Middle frontal gyrus (tissue), 1 donor: ENCODE results near the gene RNF167.

ENCODE experiments used
- DNase-seq: peaks from one replicate; pipeline ENCODE4 v3.0.0-alpha.2; 2015; ENCODE audit warnings: low spot score; ENCODE audit errors: extremely low spot score

RNF167 gene

DNA sequence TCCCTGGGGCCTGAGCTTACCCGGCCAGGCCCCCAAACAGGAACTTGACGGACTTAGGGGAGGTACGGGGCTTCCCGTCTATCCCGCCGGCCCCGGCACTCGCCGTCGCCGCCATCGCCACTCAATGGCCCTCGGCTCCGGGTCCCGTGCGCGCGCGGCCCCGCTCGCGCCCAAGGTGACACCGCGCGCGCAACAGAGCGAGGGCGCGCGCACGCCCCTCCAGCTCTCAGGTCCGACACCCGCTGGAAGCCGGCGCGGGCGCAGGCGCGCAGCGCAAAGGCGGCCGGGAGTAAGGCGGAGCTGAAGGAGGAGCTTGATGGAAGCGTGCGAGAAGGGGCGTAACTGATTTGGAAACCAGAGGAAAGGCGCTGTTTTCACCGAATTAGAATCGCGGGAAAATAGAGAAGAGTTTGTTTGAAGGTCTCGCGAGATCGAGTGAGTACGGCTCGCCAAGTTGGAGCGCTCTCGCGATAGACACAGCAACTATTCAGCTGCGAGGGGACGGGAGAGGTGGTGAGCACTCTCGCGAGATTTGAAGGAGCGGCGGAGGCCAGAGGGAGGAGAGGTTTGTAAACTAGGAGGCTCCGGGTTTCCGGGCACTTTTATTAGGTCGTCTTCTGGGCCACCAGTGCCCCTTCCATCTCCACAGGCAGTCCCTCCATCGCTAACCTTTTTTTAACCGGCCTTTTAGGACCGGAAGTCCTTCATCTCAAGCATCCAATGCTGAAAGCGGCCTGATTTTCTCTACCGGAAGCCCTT, at the start of gene RNF167, which contains the start of gene SLC25A11:
TSS of gene RNF167 (plus strand) at position 473 of the 759 bp plus-strand sequence. CDS start 642 bp downstream, outside the sequence.
TSS of gene SLC25A11 (minus strand) at position 251 of the 759 bp plus-strand sequence. CDS start at position 115, 136 bp downstream.
- DNase-seq: peak; percentile 99

DNA sequence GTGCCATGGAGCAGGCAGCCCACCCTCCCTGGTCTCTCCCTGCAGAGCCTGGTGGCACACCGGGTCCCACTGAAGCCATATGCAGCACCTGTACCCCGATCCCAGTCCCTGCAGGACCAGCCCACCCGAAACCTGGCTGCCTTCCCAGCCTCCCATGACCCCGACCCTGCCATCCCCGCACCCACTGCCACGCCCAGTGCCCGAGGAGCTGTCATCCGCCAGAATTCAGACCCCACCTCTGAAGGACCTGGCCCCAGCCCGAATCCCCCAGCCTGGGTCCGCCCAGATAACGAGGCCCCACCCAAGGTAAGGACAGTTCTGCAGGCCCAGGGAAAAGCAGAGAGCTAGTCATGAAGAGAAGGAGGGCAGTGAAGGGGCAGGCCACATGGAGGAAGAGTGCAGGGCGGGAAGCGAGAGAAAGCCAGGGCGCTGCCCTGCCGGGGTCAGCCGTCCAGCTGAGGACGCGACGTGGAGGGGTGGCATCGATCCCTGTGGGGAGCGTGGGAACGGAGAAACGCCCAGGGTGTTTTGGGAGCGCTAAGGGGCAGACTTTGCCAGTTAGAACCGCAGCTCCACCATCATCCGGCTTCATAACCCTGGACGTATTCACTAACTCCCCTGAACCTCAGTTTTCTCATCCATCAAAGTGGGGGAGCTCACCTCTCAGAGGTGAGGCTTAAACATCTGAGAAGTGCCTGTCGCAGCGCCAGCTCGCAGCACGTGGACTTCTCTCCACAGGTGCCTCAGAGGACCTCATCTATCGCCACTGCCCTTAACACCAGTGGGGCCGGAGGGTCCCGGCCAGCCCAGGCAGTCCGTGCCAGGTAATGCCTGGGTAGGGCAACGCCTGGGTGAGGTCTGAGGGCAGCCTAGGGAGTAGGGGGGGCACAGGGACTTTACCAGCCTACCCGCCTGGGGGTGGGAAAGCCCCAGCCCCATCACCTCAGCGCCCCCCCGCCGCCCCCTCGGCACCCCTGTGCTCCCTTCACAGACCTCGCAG, 48.4 kb upstream of the RNF167 start:
- no peak for DNase-seq

DNA sequence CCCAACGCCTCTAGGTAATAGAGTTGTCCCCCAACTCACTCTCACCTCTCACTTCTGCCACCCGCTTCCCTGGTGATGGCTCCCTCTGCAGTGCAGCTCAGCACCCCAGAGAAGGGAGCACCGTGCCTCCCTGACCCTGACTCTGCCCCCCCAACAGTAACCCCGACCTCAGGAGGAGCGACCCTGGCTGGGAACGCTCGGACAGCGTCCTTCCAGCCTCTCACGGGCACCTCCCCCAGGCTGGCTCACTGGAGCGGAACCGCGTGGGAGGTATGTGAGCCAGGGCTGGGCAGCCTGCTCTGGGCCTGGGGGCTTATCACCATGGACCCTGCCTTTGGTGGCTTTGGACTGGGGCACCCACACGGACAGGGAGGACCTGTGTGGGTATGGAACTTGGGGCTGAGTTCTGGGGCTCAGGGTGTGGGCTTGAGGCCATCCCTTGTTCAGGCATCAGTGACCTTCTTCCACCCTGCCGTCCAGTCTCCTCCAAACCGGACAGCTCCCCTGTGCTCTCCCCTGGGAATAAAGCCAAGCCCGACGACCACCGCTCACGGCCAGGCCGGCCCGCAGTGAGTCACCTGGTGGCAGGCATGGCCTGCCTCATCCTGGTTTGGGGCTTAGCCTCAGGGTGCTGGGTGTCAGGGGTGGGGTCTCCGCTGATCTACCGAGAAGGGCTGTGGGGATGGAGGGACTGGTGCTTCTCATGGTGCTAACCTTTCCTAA, 47.4 kb upstream of the RNF167 start:
- DNase-seq: no peak

DNA sequence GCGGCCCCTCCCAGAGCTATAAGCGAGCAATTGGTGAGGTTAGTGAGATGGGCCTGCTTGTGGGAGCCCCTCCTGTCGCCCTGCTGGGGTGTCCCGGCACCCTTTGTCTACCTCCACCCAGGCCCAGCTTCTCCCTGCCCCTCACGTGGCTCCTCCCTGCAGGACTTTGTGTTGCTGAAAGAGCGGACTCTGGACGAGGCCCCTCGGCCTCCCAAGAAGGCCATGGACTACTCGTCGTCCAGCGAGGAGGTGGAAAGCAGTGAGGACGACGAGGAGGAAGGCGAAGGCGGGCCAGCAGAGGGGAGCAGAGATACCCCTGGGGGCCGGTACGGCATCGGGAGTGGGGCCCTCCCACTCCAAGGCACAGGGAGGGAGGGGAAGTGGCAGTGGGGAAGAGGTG, 46.8 kb upstream of the RNF167 start:
- no peak for DNase-seq

DNA sequence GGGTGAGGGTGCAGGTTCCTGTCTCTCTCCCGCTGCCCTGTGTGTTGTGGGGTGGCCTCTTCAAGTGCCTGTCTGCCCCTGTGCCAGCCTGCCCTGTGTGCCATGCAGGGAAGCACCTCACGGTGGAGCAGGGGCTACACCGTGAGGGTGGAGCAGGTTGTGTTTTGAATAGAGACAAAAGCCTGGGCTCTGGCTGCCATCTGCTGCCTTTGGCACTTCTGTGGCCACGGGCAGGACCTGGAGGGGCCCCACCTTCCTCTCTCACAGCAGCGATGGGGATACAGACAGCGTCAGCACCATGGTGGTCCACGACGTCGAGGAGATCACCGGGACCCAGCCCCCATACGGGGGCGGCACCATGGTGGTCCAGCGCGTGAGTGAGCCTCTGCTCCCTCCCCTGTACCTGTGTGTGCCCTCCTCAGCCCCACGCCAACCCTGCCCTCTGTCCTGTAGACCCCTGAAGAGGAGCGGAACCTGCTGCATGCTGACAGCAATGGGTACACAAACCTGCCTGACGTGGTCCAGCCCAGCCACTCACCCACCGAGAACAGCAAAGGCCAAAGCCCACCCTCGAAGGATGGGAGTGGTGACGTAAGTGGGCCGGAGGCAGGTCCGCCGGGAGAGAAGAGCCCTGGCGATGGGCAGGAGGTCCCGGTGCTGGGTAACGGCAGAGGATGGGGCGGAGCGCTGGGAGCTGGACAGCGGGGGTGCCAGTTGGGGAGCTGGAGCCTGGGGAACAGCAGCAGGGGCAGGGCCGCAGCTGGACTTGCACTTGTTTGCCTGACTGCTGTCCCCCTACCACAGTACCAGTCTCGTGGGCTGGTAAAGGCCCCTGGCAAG, 46.1 kb upstream of the RNF167 start:
- no peak for DNase-seq

DNA sequence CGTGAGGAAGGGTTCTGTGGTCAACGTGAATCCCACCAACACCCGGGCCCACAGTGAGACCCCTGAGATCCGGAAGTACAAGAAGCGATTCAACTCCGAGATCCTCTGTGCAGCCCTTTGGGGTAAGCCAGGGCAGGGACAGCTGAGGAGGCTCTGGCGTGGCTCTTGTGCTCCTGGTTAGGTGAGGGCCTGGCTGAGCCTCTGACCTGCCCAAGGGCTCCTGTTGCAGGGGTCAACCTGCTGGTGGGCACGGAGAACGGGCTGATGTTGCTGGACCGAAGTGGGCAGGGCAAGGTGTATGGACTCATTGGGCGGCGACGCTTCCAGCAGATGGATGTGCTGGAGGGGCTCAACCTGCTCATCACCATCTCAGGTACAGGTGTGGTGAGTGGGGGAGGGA, 44.9 kb upstream of the RNF167 start:
- DNase-seq: no peak

DNA sequence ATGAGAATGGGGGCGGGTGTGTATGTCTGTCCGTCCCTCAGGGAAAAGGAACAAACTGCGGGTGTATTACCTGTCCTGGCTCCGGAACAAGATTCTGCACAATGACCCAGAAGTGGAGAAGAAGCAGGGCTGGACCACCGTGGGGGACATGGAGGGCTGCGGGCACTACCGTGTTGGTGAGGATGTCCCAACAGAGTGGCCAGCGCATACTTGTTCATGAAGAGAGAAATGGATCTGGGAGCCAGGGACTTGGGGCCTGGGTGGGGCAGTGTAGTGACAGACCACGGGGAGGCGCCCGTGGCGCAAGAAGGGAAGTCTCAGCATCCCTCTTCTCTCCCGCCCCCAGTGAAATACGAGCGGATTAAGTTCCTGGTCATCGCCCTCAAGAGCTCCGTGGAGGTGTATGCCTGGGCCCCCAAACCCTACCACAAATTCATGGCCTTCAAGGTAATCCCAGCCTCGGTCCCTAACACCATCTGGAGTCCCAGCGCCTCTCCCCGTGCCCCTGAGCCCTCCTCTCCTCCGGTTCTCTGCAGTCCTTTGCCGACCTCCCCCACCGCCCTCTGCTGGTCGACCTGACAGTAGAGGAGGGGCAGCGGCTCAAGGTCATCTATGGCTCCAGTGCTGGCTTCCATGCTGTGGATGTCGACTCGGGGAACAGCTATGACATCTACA, 44.3 kb upstream of the RNF167 start:
- no peak for DNase-seq

DNA sequence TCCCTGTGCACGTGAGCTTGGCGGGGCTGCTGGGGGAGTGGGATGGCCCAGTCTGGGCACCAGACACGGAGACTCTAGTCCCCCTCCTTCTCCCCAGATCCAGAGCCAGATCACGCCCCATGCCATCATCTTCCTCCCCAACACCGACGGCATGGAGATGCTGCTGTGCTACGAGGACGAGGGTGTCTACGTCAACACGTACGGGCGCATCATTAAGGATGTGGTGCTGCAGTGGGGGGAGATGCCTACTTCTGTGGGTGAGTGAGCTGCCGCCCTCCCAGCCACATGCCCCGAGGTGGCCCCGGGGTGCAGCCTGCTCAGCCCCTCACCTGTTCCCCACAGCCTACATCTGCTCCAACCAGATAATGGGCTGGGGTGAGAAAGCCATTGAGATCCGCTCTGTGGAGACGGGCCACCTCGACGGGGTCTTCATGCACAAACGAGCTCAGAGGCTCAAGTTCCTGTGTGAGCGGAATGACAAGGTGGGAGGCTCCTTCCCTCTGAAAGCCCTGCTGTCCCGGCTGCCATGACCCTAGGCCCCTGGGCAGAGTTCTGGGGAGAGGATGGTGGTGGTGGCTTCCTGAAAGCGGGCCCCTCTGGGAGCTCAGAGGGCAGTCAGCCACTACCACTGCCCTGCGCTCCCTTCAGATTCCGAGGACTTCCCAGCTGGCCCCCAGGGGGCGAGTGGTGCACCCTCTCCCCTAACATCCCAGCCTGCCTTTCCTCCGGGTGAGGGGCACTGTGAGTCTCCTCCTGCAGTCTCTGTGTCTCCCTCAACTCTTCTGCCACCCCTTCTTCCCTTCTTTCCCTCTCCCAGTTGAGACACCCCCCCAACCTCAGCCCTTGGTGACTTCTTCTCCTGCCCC, 43.5 kb upstream of the RNF167 start:
- DNase-seq: no peak

DNA sequence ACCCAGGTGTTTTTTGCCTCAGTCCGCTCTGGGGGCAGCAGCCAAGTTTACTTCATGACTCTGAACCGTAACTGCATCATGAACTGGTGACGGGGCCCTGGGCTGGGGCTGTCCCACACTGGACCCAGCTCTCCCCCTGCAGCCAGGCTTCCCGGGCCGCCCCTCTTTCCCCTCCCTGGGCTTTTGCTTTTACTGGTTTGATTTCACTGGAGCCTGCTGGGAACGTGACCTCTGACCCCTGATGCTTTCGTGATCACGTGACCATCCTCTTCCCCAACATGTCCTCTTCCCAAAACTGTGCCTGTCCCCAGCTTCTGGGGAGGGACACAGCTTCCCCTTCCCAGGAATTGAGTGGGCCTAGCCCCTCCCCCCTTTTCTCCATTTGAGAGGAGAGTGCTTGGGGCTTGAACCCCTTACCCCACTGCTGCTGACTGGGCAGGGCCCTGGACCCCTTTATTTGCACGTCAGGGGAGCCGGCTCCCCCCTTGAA, 42.8 kb upstream of the RNF167 start:
- DNase-seq: no peak

DNA sequence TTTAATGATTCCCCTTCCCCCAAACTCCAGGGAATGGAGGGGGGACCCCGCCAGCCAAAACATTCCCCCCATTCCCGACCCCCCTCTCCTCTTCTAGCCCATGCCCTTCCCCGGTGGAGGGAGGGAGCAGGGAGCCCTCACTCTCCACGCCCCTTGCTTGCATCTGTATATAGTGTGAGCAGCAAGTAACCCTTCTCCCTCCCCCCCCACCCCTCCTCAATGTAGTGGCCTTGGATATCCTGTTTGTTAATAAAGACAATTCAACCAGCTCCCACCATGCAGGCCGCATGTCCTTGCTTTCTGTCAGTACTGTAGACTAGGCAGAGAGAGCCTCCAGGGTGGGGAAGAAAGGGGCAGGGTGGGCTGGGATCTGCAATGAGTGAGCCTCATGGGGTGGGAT, 42.3 kb upstream of the RNF167 start:
- DNase-seq: no peak

DNA sequence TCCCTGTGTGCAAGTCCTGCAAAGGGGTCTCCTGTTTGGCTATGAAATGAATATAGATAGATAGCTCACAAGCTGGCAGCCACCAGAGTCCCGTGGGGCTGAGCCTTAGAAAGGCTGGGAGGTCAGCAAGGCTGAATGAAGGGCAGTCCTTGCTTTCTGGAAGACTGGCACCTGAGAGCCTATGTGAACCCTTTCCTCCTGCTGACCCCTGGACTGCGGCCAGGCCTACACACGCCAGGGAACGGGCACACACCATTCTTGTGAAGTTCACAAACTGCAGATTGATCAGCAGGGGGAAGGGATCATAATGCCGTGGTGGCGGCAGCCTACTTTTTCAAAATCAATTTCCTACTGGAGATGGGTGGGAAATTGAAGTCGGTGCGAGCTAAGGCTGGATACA, 41.7 kb upstream of the RNF167 start:
- no peak for DNase-seq

DNA sequence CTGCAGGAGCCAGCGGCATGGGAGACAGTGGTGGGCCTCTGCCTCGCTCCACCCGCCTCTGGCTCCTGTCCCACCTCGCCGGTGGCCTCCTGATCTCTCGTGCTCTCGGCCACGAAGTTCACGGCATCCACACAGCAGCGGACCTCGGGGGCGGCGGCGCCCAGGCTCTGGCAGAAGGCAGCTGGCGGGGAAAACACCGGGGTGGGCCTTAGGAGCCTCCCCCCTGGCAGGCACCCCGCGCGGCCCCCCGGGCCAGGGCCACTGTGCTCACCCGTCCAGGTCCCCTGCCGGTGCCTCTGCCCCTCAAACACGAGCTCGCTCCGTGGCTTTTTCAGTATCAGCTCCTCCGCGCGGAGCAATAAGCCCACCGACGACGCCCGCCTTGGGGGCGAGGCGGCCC, 41.1 kb upstream of the RNF167 start:
- no peak for DNase-seq

DNA sequence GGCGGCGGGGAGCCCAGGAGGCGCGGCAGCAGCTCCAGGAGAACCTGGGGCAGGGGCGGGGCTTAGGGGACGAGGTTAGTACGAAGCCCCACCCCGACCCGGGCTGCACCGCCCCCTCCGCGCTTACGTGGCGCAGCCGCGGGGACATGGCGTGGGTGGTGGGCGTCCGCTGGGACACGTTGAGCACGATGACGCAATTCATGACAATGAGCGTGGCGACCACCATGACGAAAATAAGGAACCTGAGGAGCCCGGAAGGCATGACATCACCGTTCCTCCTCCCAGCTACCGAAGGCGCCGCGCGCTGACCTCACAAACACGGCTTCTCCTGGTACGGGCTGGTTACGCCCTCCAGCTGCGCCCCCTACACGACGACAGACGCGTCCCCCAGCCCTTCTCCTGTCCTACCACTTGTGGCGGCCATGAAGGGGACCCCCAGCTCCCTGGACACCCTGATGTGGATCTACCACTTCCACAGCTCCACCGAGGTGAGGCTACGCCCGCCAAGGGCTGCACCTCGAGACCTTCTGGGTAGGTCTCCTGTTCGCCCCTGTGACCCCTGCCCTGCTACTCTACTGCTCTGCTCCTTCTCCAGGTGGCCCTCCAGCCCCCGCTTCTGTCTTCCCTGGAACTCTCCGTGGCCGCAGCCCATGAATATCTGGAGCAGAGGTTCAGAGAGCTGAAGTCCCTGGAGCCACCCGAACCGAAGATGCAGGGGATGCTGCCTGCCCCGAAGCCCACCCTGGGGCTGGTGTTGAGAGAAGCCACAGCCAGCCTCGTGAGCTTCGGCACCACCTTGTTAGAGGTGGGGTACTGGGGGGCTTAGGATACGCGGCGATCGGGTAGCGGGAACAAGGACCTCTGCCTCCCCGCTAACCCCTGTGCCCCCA, 40.5 kb upstream of the RNF167 start, which contains the start of gene C17orf107:
TSS of gene C17orf107 (plus strand) at position 196 of the 890 bp plus-strand sequence. CDS start at position 423, 227 bp downstream.
- DNase-seq: peak; percentile 36

DNA sequence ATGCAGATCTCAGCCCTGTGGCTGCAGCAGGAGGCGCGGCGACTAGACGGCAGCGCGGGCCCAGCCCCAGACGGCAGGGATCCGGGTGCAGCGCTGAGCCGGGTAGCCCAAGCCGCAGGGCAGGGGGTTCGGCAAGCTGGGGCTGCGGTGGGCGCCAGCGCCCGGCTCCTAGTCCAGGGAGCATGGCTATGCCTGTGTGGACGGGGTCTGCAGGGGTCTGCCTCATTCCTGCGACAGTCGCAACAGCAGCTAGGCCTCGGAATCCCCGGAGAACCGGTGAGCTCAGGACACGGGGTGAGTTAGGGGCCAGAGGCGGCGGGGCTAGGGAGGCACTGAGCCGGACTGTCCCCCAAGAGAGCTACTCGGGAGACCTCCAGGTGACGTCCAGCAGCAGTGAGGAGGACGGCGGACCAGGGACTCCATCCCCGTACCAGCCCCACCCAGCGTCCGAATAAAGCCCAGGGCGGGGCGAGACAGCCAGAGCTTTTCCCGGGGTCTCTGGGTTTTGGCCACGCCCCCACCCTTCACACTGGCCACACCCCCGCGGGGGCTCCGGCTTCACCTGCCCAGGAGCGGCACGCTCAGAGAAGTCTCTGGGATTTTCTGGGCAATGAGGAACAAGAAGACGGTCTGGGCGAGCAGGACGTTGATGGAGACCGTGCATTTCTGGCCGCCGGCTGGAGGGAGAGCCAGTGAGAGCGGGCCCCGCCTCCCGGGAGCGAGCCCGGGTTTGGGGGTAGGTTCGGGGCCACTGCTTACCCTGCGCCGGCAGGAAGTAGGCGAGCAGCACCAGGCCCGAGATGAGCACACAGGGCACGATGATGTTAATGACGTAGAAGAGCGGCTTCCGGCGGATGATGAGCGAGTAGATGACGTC, 39.6 kb upstream of the RNF167 start:
- no peak for DNase-seq

DNA sequence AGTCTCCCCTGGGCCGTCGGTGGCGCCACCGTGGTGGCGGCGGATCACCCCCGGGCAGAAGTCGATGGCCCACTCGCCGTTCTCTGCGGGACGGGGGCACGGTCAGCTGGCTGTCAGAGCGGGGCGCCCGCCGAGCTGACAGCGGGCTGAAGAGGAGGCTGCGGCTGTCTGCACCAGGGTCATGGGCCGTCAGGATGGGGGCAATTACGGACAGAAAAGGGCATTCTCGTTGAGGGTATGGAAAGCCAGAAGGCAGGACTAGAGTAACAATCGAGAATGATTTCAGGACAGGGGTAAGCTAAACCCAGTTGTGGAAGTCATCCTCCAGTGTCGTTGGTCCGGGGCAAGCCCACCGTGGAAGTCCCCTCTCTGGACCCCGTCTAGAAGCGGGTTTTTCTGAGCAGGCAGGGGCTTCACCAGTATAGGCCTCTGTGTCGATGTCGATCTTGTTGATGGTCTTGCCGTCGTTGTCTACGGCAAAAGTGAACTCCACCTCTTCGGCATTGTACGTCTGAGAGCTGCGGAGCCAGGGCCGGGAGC, 38.9 kb upstream of the RNF167 start:
- no peak for DNase-seq

DNA sequence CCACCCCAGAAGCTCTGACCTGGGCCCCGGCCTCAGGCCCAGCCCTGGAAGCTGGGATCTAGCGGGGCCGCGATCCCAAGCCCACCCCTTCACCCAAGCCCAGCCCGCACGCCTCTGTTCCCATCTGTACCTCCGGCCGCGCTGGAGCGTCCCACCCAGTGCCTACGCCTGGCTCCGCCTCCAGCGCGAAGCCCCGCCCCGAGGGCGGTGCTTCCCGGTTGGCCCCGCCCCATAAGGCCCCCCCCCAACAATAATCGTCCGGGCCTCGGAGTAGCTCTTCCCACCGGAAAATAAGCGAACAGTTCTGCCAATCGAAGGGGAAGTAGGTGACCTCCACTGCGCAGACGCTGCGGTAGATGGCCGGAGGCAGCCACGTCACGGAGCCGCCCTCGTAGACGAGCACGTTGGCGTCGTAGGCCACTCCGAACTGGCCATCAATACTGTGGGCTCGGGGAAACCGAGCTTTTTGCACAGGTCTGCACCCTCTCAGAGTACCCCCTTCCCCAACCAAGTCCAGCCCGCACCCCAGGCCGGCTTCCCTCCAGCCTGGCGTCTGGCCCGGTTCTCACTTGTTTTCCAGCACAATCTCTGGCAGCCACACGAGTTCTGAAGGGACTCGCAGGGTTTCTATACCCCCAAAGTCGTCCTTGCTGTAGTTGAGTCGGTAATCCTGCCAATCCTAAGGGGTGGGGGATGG, 38.3 kb upstream of the RNF167 start:
- DNase-seq: no peak
